Hepatocyte (in vitro differentiated cells): Measurements from ENCODE around the gene POLG. TPM values are rescaled to one million over a fixed set of nuclear protein-coding genes. Genes with fewer than 3 reads are reported as not detected.
A peak's percentile ranks its signal among the peaks of the same experiment; 100 is the strongest.

Experiments used
- DNase-seq: peaks from one replicate; pipeline ENCODE4 v3.0.0-alpha.2; 2016; ENCODE audit warnings: low spot score
- H2AFZ ChIP-seq: fragments of 200-600 bp; sonication (generic); 2 replicates; pipeline ENCODE4 v1.6.0; 2016; ENCODE audit warnings: antibody characterized with exemption, mild to moderate bottlenecking
- H3K27ac ChIP-seq: fragments of 200-600 bp; sonication (generic); 2 replicates; pipeline ENCODE4 v1.5.1; 2016; ENCODE audit warnings: mild to moderate bottlenecking
- H3K27me3 ChIP-seq: fragments of 200-600 bp; sonication (generic); 2 replicates; pipeline ENCODE4 v1.6.1; 2016
- H3K36me3 ChIP-seq: fragments of 200-600 bp; sonication (generic); replicated peaks from 2 replicates; pipeline ENCODE4 v1.5.1; 2016; ENCODE audit warnings: low read depth; ENCODE audit not compliant: insufficient read depth
- H3K4me1 ChIP-seq: fragments of 200-600 bp; sonication (generic); 2 replicates; pipeline ENCODE4 v1.5.1; 2016; ENCODE audit warnings: mild to moderate bottlenecking, moderate library complexity; ENCODE audit not compliant: insufficient read depth
- H3K4me2 ChIP-seq: fragments of 200-600 bp; sonication (generic); 2 replicates; pipeline ENCODE4 v1.6.0; 2016
- H3K4me3 ChIP-seq: fragments of 200-600 bp; sonication (generic); 2 replicates; pipeline ENCODE4 v1.5.1; 2016; ENCODE audit warnings: mild to moderate bottlenecking
- H3K79me2 ChIP-seq: fragments of 200-600 bp; sonication (generic); 2 replicates; pipeline ENCODE4 v1.6.0; 2017; ENCODE audit warnings: mild to moderate bottlenecking
- H3K9me2 ChIP-seq: fragments of 200-600 bp; sonication (generic); replicated peaks from 2 replicates; pipeline ENCODE4 v1.6.0; 2017; ENCODE audit warnings: mild to moderate bottlenecking; ENCODE audit not compliant: insufficient read depth
- H3K9me3 ChIP-seq: fragments of 200-600 bp; sonication (generic); 2 replicates; pipeline ENCODE4 v1.5.1; 2016; ENCODE audit warnings: low read depth, mild to moderate bottlenecking
- H4K20me1 ChIP-seq: fragments of 200-600 bp; sonication (generic); 2 replicates; pipeline ENCODE4 v1.6.0; 2016; ENCODE audit warnings: mild to moderate bottlenecking; ENCODE audit not compliant: insufficient read depth, poor library complexity, severe bottlenecking
- CTCF ChIP-seq: fragments of 200-600 bp; sonication (generic); IDR thresholded peaks from 2 replicates; pipeline ENCODE4 v1.5.1; 2016; ENCODE audit warnings: antibody characterized with exemption, mild to moderate bottlenecking; ENCODE audit not compliant: poor library complexity
- EZH2 ChIP-seq: fragments of 200-600 bp; sonication (generic); IDR thresholded peaks from 2 replicates; pipeline ENCODE4 v1.6.1; 2016; ENCODE audit warnings: antibody characterized with exemption, mild to moderate bottlenecking, borderline replicate concordance
- EZH2phosphoT487 ChIP-seq: fragments of 200-600 bp; sonication (generic); IDR thresholded peaks from one replicate; pipeline ENCODE4 v1.6.1; 2018; ENCODE audit warnings: antibody characterized with exemption, mild to moderate bottlenecking, low read depth, moderate library complexity; ENCODE audit not compliant: unreplicated experiment, severe bottlenecking
- WGBS: methylation state at CpG from one replicate; pipeline ENCODE4 v1.1.6; 2016; ENCODE audit warnings: low lambda C conversion rate; ENCODE audit errors: missing lambda C conversion rate; 5-methylcytosine and 5-hydroxymethylcytosine counted together
- polyA plus RNA-seq: library from polyadenylated mRNA; unstranded; fragments of >200 nt; fragmentation: Nextera tagmentation; extraction: Ambion mirVana; gene quantifications from 2 replicates; pipeline ENCODE4 v1.2.1, GENCODE V29; 2016
- total RNA-seq: library from RNA; depleted of rRNA; stranded (reverse); fragments of >200 nt; gene quantifications from 2 replicates; pipeline ENCODE4 v1.2.3, GENCODE V29; 2014

The POLG gene
- total and polyA plus RNA-seq, 2 experiments from 2014 or later: 34.0 to 54.0 TPM

- Histone ChIP-seq H2AFZ (no peak overlapping the region), H3K27me3 (peaks cover 98% of the 10 kb centered on the region)
- WGBS: 53% methylated on average over 4 of the region's 4 CpGs
Measured at GRCh38 chr15:89363770-89364169, 29.1 kb upstream of the POLG start.

GRCh38 chr15:89363133-89363532 is 28.5 kb upstream of the POLG start:
- no peaks in the 10 kb centered on the region for H3K9me3 ChIP-seq
- peaks cover 11% of the 10 kb centered on the region for H3K4me1 ChIP-seq
- no peak for DNase-seq
- whole genome bisulfite sequencing: 31% methylated on average over 6 of the region's 6 CpGs
- TF ChIP-seq CTCF (no peak), EZH2phosphoT487 (no peak), EZH2 (no peak)
- H3K27ac ChIP-seq: no peak overlapping the region
- H3K4me3 ChIP-seq: no peak overlapping the region
- no peaks in the 10 kb centered on the region for H4K20me1 ChIP-seq
- no peaks in the 10 kb centered on the region for H3K36me3 ChIP-seq
- no peak overlapping the region for H2AFZ ChIP-seq
- no peak overlapping the region for H3K4me2 ChIP-seq
- H3K9me2 ChIP-seq: no peaks in the 10 kb centered on the region
- H3K27me3 ChIP-seq: peaks cover 95% of the 10 kb centered on the region
- no peaks in the 10 kb centered on the region for H3K79me2 ChIP-seq

More at GRCh38 chr15:89363770-89364169, 29.1 kb upstream of the POLG start:
- H3K4me1 ChIP-seq: peaks cover 11% of the 10 kb centered on the region
- H4K20me1 ChIP-seq: no peaks in the 10 kb centered on the region
- no peak overlapping the region for H3K4me2 ChIP-seq
- no peaks in the 10 kb centered on the region for H3K79me2 ChIP-seq
- no peaks in the 10 kb centered on the region for H3K9me2 ChIP-seq
- no peak for TF ChIP-seq EZH2phosphoT487
- TF ChIP-seq EZH2: no peak
- no peak for TF ChIP-seq CTCF
- no peaks in the 10 kb centered on the region for H3K36me3 ChIP-seq
- DNase-seq: no peak
- no peak overlapping the region for H3K27ac ChIP-seq
- H3K9me3 ChIP-seq: no peaks in the 10 kb centered on the region
- H3K4me3 ChIP-seq: no peak overlapping the region

- H3K27ac ChIP-seq: no peak overlapping the region
- H3K9me3 ChIP-seq: no peaks in the 10 kb centered on the region
- TF ChIP-seq EZH2phosphoT487 (peak; percentile 62), EZH2 (no peak)
- no peaks in the 10 kb centered on the region for H4K20me1 ChIP-seq
- 11% methylated on average over 31 of the region's 73 CpGs for WGBS
- no peaks in the 10 kb centered on the region for H3K36me3 ChIP-seq
- no peak overlapping the region for H2AFZ ChIP-seq
- peak overlapping the region; percentile 41 for H3K4me2 ChIP-seq
- no peaks in the 10 kb centered on the region for H3K79me2 ChIP-seq
- DNase-seq: no peak
- peaks cover 7% of the 10 kb centered on the region for H3K4me1 ChIP-seq
- H3K4me3 ChIP-seq: no peak overlapping the region
- peaks cover 95% of the 10 kb centered on the region for H3K27me3 ChIP-seq
- H3K9me2 ChIP-seq: no peaks in the 10 kb centered on the region
Measured at GRCh38 chr15:89362203-89363101, 27.8 kb upstream of the POLG start.

GRCh38 chr15:89361451-89362202 is 27.0 kb upstream of the POLG start:
- peak; percentile 89 for DNase-seq
- Histone ChIP-seq H3K4me2 (peak overlapping the region; percentile 41), H3K9me2 (no peaks in the 10 kb centered on the region), H3K79me2 (no peaks in the 10 kb centered on the region), H2AFZ (no peak overlapping the region), H3K4me1 (peaks cover 4% of the 10 kb centered on the region), H3K9me3 (no peaks in the 10 kb centered on the region), H4K20me1 (no peaks in the 10 kb centered on the region), H3K36me3 (no peaks in the 10 kb centered on the region), H3K4me3 (no peak overlapping the region), H3K27me3 (peaks cover 95% of the 10 kb centered on the region), H3K27ac (no peak overlapping the region)
- TF ChIP-seq CTCF (no peak), EZH2 (peak; percentile 52), EZH2phosphoT487 (no peak)
- 12% methylated on average over 41 of the region's 41 CpGs for WGBS
